Endothelial cell of hepatic sinusoid (primary cell): Measurements from ENCODE around the gene TPSG1.

Experiments used
- in situ Hi-C: cut with HindIII; loops from 2 replicates; pipeline ENCODE4 v1.10.0; 2017; ENCODE audit warnings: low sequenced_read_pairs

TPSG1 gene

DNA sequence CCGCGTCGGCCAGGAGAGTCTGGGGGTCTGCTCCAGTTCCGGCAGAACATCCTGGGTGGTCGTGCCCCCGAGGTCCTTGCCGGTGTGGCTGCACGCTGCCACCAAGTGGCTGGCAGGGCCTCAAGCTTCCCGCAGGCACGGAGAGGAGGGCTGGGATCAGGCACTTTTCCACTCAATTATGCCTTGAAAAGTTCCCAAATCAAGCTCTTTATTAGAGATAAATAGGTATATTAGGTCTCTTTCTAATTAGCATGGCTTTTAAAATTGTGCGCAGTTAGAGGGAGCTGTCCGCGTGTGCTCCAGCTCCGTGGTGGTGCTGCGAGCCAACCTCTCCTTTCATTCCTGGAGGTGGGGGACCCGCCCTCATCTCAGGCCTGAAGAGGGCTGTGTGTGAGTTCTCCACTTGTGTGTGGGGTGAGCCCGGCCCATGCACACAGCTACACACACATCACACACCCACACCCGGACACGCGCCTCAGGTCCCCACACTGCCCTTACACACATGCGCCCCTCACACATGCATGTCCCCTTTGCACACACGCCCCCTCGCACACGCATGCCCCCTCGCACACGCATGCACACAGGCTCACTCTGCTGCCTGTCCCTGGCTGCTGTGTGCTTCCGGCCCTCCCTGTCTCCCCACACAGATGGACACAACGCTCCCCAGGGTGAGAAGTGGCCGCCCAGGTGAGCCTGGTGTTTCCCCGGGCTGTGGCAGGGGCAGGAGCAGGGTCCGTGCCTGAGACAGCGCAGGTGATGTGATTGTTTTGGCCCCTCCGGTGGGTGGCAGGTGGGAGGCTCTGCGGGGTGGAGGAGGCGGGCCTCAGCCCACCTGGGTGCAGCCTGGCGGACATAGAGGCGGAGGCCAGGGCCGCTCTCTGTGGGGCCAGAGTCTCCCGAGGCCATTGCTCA lies 43.4 kb downstream of the TPSG1 start:
- in situ Hi-C loops: no loop called here

DNA sequence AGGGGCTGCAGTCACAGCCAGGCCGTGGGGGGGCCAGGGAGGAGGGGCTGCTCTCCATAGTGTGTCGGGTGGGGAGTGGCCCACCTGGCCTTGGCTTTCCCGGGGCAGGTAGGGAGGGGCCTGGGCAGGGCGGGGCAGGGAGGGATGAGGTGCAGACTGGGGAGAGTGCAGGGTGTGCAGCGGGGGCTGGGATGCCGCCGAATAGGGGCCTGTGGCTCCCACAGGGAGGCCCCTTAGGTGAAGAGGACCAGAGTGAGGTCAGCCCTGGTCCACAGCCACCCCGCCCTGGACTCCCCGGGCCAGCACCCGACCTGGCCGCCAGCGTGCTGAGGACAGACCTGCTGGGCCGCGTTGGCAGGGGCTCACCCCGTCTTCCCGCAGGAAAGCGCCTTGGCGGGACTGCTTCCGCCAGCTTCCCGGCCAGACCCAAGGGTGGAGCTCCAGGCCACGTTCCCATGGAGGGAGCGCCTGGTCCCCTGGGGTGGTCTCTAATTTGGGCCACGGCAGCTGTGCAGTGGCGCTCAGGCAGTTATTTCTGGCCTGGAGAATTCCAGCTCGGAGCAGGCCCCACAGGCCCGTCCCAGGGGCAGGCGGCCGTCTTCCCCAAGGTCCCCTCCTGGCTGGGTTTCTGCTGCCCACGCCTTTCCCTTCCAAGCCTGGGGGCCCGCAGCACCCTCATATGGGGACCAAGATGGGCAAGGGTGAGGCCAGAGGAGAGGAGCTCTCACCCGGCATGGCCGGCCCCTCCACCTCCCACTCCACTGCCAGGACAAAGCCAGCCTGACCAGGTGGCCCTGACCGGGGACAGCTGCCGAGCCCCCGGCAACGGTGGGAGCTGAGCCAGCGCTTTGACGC lies 44.3 kb downstream of the TPSG1 start:
- in situ Hi-C loops: no loop called here

DNA sequence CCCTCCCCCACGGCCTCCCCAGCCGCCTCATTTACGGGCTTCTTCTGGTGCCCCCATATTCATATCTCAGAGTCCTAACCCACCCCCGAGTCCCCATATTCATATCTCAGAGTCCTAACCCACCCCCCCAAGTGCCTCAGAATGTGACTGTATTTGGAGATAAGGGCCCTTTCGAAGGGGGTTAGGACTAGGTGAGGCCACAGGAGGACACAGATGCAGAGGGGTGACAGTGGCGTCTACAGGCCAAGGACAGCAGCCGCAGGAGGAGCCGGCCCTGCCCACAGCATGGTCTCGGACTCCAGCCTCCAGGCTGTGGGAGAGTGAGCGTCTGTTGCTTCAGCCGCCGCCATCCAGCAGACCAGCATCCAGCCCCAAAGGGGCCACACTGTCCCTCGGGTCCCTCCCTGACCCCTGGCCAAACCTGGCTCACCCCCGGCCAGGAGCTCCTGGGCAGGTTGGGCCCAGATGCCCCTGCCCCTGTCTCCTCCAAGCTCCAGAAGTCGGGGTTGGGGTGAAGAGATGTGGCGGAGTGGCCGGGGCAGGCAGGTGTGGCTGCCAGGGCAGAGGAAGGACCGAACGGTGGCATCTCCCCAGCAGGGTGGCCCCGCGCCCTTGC lies 46.7 kb downstream of the TPSG1 start:
- in situ Hi-C loops: no loop called here

DNA sequence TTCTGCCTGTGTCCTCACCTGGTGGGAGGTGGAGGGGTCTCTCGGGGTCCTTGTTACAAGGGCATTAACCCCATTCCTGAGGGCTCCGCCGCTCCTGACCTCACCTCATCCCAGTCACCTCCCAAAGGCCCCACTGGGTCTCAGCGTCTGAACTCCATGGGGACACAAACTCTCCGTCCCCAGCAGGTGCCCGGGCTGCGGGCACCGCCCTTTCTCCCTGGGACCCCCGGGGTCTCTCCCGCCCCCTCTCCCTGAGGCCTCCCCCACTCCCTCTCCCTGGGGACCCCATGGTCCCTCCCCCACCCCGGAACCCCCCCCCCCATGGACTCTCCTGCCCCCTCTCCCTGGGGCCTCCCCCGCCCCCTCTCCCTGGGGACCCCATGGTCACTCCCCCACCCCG lies 47.3 kb downstream of the TPSG1 start:
- in situ Hi-C loops: no loop called here

DNA sequence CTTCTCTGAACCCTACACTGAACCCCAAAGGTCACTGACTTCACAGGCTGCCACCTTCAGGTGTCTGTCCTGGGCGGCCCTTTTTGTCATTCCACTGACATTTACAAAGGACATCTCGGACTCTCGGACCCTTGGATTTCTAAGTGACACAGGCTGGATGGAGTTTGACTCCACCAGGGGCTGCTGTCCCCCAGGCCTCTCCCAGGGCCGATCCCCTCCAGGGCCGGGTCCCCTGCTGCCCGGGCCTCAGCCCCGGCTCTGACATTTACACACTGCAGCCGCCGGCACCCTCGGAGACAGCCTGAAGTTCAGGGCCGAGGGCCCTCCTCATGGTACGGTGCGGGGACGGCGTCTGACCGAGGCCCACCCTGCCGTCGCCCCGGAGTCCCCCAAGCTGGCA lies 48.0 kb downstream of the TPSG1 start:
- in situ Hi-C loops: no loop called here

DNA sequence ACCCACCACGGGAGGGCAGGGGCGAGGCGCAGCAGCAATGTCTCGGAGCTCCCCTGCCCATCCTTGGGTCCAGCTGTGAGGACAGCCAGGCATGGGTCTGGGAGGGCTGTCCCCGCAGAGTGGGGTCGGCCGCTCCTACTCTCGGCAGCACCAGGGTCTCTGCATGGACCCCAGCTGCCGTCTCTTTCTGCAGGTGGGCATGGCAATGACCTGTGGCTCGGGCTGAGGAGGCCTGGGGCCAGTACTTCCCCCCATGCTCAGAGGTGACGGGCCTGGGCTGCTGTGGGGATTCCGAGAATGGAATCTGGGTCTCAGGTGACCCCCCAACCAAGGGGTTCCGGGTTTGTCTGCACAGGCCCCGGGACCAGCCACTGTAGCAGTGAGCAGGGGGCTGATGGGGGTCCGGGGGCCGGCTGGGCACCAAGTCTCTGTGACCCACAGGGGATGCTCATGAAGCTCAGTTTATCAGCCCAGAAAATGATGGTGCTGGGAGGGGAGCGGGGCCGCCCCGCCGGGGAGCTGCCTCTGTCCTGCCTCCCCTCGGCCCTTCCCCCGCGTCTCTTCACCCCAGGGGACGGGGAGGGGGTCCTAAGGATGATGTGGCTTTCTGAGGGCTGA lies 48.7 kb downstream of the TPSG1 start:
- in situ Hi-C loops: no loop called here

DNA sequence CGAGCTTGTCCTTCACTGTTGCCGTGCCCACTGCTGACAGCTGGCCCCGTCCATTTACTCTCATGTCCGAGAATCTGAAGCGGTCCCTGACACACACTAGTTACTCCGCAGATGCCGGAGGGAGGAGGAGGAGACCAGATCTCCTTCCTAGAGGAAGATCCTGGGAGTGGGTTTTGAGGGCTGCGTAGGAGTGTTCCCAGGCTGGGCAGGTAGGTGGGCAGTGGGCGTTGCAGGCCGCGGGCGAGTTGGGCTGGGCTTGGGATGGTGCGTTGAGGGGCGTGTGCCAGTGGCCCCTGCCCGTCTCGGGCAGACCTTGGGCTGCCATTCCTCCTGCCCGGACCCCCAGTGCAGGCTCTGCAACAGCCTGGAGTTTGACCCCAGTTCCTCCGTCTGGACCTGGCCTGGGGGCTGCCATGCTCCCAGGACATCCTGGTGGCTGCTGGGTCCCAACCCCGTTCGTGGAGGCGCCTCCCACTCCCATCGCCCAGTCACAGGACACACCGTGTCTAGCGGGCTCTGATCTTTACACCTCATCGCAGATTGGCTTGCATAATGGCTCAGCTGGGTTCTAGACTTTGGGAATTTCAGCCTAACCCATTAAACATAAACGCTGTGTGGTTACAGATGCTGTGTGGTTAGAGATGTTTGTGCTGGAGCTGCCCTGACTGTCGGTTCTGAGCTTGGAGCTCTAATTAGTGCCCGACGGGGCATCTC lies 49.3 kb downstream of the TPSG1 start:
- in situ Hi-C loops: no loop called here

DNA sequence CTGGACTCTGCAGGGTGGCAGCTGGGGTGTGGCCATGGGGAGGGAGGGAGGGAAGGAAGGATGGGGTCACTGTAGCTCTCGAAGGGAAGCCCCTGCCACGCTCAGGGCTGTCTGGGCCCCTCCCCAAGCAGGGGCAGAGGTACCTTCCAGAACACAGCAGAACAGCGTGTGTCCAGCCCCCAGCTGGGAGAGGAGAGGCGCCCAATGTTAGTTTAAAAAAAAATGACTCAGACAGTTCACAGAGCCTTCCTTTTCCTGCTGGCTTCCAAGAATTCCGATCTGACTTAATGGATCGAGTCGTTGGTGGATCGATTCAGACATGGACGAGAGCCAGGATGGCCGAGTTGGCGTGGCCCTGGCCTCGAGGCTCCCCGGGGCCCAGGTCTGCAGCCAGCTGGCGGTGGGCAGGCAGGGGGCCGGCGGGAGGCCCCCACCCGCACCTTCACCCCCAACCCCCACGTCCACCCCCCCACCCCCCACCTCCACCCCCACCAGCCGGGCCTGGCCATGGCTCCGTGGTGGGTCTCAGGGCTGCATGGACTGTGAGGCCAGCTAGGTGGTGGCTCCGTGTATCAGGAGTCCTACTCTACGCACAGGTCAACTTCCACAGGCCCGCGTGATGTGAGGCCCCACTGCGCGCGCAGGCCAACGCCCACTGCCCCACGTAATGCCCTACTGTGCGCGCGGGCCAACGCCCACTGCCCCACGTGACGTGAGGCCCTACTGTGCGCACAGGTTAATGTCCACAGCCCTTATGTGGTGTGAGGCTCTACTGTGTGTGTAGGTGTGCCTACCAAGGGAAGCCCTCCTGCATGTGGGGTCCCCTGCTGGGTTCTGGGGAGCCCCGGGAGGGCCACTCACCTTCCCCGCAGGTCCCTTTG lies 50.4 kb downstream of the TPSG1 start:
- in situ Hi-C loops: no loop called here

DNA sequence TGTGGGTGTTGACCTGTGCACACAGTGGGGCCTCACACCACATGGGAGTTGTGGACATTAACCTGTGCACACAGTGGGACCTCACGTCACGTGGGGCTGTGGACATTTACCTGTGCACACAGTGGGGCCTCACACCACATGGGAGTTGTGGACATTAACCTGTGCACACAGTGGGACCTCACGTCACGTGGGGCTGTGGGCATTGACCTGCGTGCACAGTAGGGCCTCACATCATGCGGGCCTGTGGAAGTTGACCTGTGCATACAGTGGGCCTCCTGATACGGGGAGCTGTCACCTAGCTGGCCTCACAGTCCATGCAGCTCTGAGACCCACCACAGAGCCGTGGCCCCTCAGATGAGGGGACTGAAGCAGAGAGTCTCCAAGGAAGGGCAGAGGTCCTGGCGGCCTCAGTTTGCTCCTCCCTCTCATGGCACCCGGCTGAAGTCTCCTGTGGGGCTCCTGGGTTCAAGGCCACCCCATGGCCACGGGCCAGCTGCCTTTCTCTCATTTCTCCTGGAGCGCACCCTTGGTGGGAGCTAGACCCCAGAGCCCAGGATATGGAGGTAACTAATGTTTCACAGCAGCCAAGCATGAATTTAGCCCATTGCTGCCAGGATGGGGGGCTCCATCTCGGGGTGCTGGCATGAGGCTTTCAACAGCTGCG lies 51.1 kb downstream of the TPSG1 start:
- in situ Hi-C loops: no loop called here

DNA sequence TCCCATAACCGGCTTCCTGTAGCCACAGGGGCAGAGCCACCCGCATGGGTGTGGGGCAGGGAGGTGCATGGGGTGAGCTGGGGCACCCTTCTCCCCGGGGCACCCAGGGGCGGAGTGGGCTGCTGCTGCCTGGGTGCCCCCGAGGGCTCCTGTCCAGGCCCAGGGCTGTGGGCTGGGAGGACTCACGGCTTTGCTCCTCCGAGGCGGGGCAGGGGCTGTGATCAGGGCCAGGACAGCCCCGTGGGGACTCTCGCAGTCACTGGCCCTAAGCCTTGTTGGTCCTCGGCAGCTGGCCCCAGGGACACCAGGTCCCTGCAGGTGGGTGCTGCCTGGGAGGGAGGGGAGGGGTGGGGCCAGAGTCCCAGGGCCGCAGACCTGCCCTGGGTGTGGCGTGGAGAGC lies 52.4 kb downstream of the TPSG1 start:
- in situ Hi-C loops: no loop called here

DNA sequence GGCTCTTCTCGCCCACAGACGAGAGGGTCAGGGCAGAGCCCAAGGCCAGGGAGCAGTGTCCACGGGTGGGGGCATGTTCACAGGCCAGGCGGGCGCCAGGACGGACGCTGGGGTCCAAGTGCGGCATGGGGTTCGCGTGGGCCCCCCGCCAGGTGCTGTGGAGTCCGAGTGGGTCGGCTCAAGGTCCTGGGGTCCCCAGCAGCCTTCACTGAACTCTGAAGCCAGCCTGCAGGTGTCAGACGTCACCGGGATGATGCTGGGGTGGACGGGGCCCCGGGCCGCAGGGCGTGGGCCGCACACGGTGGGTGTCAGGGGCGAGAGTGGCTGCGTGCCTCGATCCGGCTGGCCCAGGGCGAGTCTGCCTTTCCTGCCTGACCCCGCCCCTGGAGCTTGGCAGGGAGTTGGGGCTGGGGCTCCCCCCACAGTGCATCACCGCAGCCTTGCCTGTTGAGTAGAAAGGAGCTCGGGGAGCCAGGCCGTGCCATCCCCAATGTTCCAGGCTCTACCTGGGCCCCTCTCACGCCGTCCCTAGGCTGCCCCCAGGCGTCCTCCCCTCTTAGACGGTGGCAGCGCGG lies 53.1 kb downstream of the TPSG1 start:
- in situ Hi-C loops: no loop called here
